ENCODE results near the gene GAST. TPM values are rescaled to one million over a fixed set of nuclear protein-coding genes. Genes with fewer than 3 reads are reported as not detected.

Gene GAST
- total RNA-seq (not detected), polyA plus RNA-seq (ENCODE audit: insufficient read length in 6 of 6) (not detected)
- long read RNA-seq, donor 1, result 0 reads
- long read RNA-seq, donor 2, partial matches to known transcripts, result 34 of 34 reads
- long read RNA-seq, donor 2, other reads (novel, unspliced or antisense), result 0 of 34 reads
- long read RNA-seq, donor 3, result 0 reads
- long read RNA-seq, donor 4, result 0 reads
- long read RNA-seq, donor 5, result 0 reads
- long read RNA-seq, donor 6, result 0 reads
- long read RNA-seq, donor 7, result 0 reads
- long read RNA-seq, donor 8, result 0 reads
- long read RNA-seq, donor 9, result 0 reads
- long read RNA-seq, donor 10, result 0 reads
- long read RNA-seq, donor 11, result 0 reads
- long read RNA-seq, donor 12, result 0 reads

GRCh38 chr17:41711669-41712400, at the start of gene GAST:
Gene GAST (plus strand): TSS chr17:41712331. CDS start chr17:41715437, 3,106 bp downstream.
- intact Hi-C loops (cut with DNase I), result no loop called here
- H3K36me3 ChIP-seq, result no peaks in the 10 kb centered on the region
- no peaks in the 10 kb centered on the region for H3K9me3 ChIP-seq
- peaks cover 0 to 18% of the 10 kb centered on the region in 2 donors for H3K27me3 ChIP-seq
- no peak for TF ChIP-seq CTCF (IDR thresholded peaks at IDR 0.05)
- DNase-seq, result peak in 1 of 4 donors; percentile 36
- no peaks in the 10 kb centered on the region for H3K4me1 ChIP-seq
- no peak within 1 kb of the TSS for H3K4me3 ChIP-seq
- H3K27ac ChIP-seq, result no peak within 1 kb of the TSS
- no peak for ATAC-seq

- Histone ChIP-seq H3K36me3 (no peaks in the 10 kb centered on the region), H3K27me3 (no peaks in the 10 kb centered on the region), H3K4me3 (no peak overlapping the region), H3K4me1 (peaks cover 11 to 40% of the 10 kb centered on the region in 2 donors), H3K27ac (no peak overlapping the region), H3K9me3 (no peaks in the 10 kb centered on the region)
- intact Hi-C loops (cut with DNase I), result loop anchor here in 1 of 2 donors (10.0 kb wide), 1 partner anchor 859 kb away; no protein-coding TSS in a partner anchor
- no peak for ATAC-seq
- TF ChIP-seq CTCF (IDR thresholded peaks at IDR 0.05), result no peak
- DNase-seq, result no peak
Observed at GRCh38 chr17:41663451-41664171, 48.5 kb upstream of the GAST start.

GRCh38 chr17:41664172-41664457, 48.0 kb upstream of the GAST start:
- Histone ChIP-seq H3K9me3 (no peaks in the 10 kb centered on the region), H3K4me3 (no peak overlapping the region), H3K36me3 (no peaks in the 10 kb centered on the region), H3K4me1 (peaks cover 11 to 42% of the 10 kb centered on the region in 2 donors), H3K27me3 (no peaks in the 10 kb centered on the region), H3K27ac (no peak overlapping the region)
- intact Hi-C loops (cut with DNase I), result loop anchor here in 1 of 2 donors (10.0 kb wide), 1 partner anchor 859 kb away; no protein-coding TSS in a partner anchor
- DNase-seq (no peak), ATAC-seq (no peak)
- no peak for TF ChIP-seq CTCF (IDR thresholded peaks at IDR 0.05)

GRCh38 chr17:41664587-41665565, 47.3 kb upstream of the GAST start:
- no peak for TF ChIP-seq CTCF (IDR thresholded peaks at IDR 0.05)
- H3K4me1 ChIP-seq, result peaks cover 11 to 42% of the 10 kb centered on the region in 2 donors
- ATAC-seq (no peak), DNase-seq (no peak)
- intact Hi-C loops (cut with DNase I), result loop anchor here in 1 of 2 donors (10.0 kb wide), 1 partner anchor 860 kb away; no protein-coding TSS in a partner anchor
- H3K9me3 ChIP-seq, result no peaks in the 10 kb centered on the region
- no peaks in the 10 kb centered on the region for H3K27me3 ChIP-seq
- no peak overlapping the region for H3K27ac ChIP-seq
- no peaks in the 10 kb centered on the region for H3K36me3 ChIP-seq
- H3K4me3 ChIP-seq, result peak overlapping the region in 1 of 2 donors; percentile 44

Measured in left lung (tissue), 14 donors.